WTC11 (cell line): ENCODE results near the gene GNA12. TPM values are rescaled to one million over a fixed set of nuclear protein-coding genes. Genes with fewer than 3 reads are reported as not detected.

ENCODE experiments used
- ATAC-seq: fragments of 200-7000 bp; cut with Tn5 transposase; 2 replicates; pipeline ENCODE4 v1.10.0; 2021; ENCODE audit warnings: mild to moderate bottlenecking, moderate library complexity
- CTCF ChIA-PET: fragments of 300-600 bp; sonication (Branson Sonifier 250); formaldehyde crosslinking; loops from one replicate; lab custom pipeline; 2021; ENCODE audit warnings: antibody characterized with exemption; lab: Charles Lee
- POLR2A ChIA-PET: fragments of 350-600 bp; sonication (Branson Sonifier 250); formaldehyde crosslinking; loops from one replicate; lab custom pipeline; 2021; ENCODE audit warnings: antibody characterized with exemption; lab: Charles Lee
- DNase-seq: peaks from one replicate; pipeline ENCODE4 v3.0.0; 2021; ENCODE audit warnings: low spot score
- H3K27ac Mint-ChIP-seq: 2 replicates; pipeline ENCODE4 v1.8.0; 2021; ENCODE audit warnings: mixed read lengths
- H3K27me3 Mint-ChIP-seq: 2 replicates; pipeline ENCODE4 v1.8.0; 2021; ENCODE audit warnings: low read depth, mild to moderate bottlenecking, moderate library complexity, mixed read lengths
- H3K36me3 Mint-ChIP-seq: 2 replicates; pipeline ENCODE4 v1.8.0; 2021; ENCODE audit warnings: mixed read lengths
- H3K4me1 Mint-ChIP-seq: 2 replicates; pipeline ENCODE4 v1.8.0; 2022; ENCODE audit warnings: mixed read lengths
- H3K4me3 Mint-ChIP-seq: 2 replicates; pipeline ENCODE4 v1.8.0; 2021; ENCODE audit warnings: mild to moderate bottlenecking, moderate library complexity, mixed read lengths
- H3K9me3 Mint-ChIP-seq: 2 replicates; pipeline ENCODE4 v1.8.0; 2021; ENCODE audit warnings: mixed read lengths
- FOXJ3 ChIP-seq: sonication (generic); formaldehyde crosslinking; IDR thresholded peaks from 2 replicates; pipeline ENCODE4 v1.9.0; 2021; ENCODE audit warnings: missing genetic modification reagents, mild to moderate bottlenecking, borderline replicate concordance
- FOXK1 ChIP-seq: sonication (generic); formaldehyde crosslinking; IDR thresholded peaks from 2 replicates; pipeline ENCODE4 v1.8.0; 2022; ENCODE audit warnings: mild to moderate bottlenecking, moderate library complexity, missing genetic modification reagents
- IRF2 ChIP-seq: sonication (generic); formaldehyde crosslinking; IDR thresholded peaks from 2 replicates; pipeline ENCODE4 v1.8.0; 2022; ENCODE audit warnings: low read depth, missing genetic modification reagents, borderline replicate concordance
- JAZF1 ChIP-seq: fragments of 250-450 bp; sonication (Bioruptor Pico); IDR thresholded peaks from 2 replicates; pipeline ENCODE4 v1.9.0; 2021; ENCODE audit warnings: moderate library complexity, mild to moderate bottlenecking, inconsistent platforms
- KAT7 ChIP-seq: sonication (generic); formaldehyde crosslinking; IDR thresholded peaks from 2 replicates; pipeline ENCODE4 v1.8.1; 2023; ENCODE audit warnings: missing genetic modification reagents, mild to moderate bottlenecking, borderline replicate concordance
- NFE2L1 ChIP-seq: sonication (generic); formaldehyde crosslinking; IDR thresholded peaks from 2 replicates; pipeline ENCODE4 v1.8.1; 2023; ENCODE audit warnings: missing genetic modification reagents
- SOX15 ChIP-seq: fragments of 250-450 bp; sonication (Bioruptor Pico); IDR thresholded peaks from 2 replicates; pipeline ENCODE4 v1.9.0; 2021; ENCODE audit warnings: mild to moderate bottlenecking
- TCF7 ChIP-seq: sonication (generic); formaldehyde crosslinking; IDR thresholded peaks from 2 replicates; pipeline ENCODE4 v1.8.0; 2022; ENCODE audit warnings: mild to moderate bottlenecking, low read depth, missing genetic modification reagents, moderate library complexity
- ZNF232 ChIP-seq: sonication (generic); formaldehyde crosslinking; IDR thresholded peaks from 2 replicates; pipeline ENCODE4 v1.8.0; 2022; ENCODE audit warnings: mild to moderate bottlenecking, missing genetic modification reagents
- ZNF416 ChIP-seq: fragments of 250-450 bp; sonication (Bioruptor Pico); IDR thresholded peaks from 2 replicates; pipeline ENCODE4 v1.9.0; 2021; ENCODE audit warnings: mild to moderate bottlenecking, inconsistent platforms
- total RNA-seq: library from RNA; stranded (reverse); gene quantifications from 3 replicates; pipeline ENCODE4 v1.2.3, GENCODE V29; 2021
- TF ChIP-seq, protein P1 (sequence below): sonication (generic); formaldehyde crosslinking; IDR thresholded peaks from 2 replicates; pipeline ENCODE4 v1.8.1; 2023; ENCODE audit warnings: mild to moderate bottlenecking, missing genetic modification reagents, borderline replicate concordance
- TF ChIP-seq, protein P2 (sequence below): sonication (generic); formaldehyde crosslinking; IDR thresholded peaks from 2 replicates; pipeline ENCODE4 v1.8.1; 2023; ENCODE audit warnings: mild to moderate bottlenecking, missing genetic modification reagents
- TF ChIP-seq, protein P3 (sequence below): sonication (generic); formaldehyde crosslinking; IDR thresholded peaks from 2 replicates; pipeline ENCODE4 v1.8.0; 2023; ENCODE audit warnings: missing genetic modification reagents, mild to moderate bottlenecking, borderline replicate concordance
- TF ChIP-seq, protein P4 (sequence below): sonication (generic); formaldehyde crosslinking; IDR thresholded peaks from 2 replicates; pipeline ENCODE4 v1.8.1; 2023; ENCODE audit warnings: mild to moderate bottlenecking, missing genetic modification reagents, moderate library complexity
- TF ChIP-seq, protein P5 (sequence below): fragments of 250-450 bp; sonication (Bioruptor Pico); IDR thresholded peaks from 2 replicates; pipeline ENCODE4 v1.9.0; 2021; ENCODE audit warnings: moderate library complexity, mild to moderate bottlenecking, inconsistent platforms, borderline replicate concordance
- TF ChIP-seq, protein P6 (sequence below): sonication (generic); formaldehyde crosslinking; IDR thresholded peaks from 2 replicates; pipeline ENCODE4 v1.8.0; 2022; ENCODE audit warnings: mild to moderate bottlenecking, missing genetic modification reagents

Gene GNA12
- total RNA-seq, 1 experiment from 2014 or later: 99.6 TPM

DNA sequence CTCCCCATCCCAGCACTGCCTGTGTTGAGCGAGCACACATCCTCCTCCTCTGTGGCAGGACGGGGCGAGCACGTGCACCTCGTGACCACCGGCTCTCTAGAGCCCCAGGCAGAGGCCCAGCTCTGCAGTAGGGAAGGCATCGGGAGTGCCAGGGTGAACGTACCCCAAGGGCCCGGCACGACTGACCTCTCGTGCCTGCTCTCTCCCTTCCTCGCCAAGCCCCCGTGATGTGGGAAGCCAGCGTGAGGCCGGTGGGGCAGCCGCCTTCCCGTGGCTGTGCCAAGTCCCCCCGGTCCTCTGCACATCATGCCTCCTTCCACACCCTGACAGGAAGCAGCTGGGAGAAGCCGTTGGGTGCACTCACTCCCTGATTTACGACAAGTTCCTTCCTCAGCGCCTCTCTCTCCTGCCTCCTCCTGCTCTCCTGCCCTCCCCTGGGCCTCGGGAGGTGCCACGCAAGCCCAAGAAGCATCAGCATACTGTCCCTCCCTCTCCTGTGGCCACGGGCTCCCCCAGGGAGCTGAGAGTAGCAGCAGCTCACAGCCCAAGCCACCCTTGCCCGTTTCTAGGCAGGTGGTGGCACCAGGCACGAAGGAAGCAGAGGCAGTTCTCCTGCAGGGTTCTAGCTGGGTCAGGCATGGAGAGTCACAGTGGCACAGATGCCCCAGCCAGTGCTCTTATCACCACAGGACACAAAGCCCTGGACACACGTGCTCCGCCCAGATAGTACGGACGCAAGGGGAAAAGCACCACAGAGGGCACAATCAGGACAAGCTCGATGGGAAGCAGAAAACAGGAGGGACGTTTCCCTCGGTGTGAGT is 109.1 kb downstream of the GNA12 start (continued):
- TF ChIP-seq, protein P1, sequence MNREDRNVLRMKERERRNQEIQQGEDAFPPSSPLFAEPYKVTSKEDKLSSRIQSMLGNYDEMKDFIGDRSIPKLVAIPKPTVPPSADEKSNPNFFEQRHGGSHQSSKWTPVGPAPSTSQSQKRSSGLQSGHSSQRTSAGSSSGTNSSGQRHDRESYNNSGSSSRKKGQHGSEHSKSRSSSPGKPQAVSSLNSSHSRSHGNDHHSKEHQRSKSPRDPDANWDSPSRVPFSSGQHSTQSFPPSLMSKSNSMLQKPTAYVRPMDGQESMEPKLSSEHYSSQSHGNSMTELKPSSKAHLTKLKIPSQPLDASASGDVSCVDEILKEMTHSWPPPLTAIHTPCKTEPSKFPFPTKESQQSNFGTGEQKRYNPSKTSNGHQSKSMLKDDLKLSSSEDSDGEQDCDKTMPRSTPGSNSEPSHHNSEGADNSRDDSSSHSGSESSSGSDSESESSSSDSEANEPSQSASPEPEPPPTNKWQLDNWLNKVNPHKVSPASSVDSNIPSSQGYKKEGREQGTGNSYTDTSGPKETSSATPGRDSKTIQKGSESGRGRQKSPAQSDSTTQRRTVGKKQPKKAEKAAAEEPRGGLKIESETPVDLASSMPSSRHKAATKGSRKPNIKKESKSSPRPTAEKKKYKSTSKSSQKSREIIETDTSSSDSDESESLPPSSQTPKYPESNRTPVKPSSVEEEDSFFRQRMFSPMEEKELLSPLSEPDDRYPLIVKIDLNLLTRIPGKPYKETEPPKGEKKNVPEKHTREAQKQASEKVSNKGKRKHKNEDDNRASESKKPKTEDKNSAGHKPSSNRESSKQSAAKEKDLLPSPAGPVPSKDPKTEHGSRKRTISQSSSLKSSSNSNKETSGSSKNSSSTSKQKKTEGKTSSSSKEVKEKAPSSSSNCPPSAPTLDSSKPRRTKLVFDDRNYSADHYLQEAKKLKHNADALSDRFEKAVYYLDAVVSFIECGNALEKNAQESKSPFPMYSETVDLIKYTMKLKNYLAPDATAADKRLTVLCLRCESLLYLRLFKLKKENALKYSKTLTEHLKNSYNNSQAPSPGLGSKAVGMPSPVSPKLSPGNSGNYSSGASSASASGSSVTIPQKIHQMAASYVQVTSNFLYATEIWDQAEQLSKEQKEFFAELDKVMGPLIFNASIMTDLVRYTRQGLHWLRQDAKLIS: no peak
- TF ChIP-seq ZNF416: no peak
- TF ChIP-seq ZNF232: no peak

DNA sequence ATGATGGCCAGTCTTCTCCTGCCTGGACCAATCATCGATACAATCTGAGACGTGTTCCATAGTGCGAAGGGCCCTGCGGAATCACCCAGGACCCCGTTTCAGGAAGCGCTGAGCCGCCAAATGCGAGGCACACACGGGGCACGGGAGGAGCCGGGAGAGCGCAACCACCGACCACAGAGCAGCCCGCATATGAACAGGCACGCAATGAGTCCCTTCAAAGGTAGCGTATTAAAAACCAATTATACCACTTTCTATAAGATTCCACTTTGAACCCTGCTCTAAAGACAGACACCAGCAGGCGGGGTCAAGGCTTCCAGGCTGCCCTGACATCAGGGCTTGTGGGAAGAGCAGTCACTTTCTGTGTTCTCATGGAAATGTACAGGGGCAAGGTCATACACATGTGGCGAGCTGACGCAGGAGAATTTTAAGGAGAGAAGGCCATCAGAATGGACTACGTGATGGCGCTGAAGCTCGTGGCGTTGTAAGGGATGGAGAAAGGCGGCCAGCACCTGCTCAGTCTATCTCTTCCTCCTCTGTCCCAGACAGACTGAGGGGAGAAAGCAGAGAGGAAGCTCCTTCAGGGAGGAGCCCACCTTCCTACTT is 109.9 kb downstream of the GNA12 start:
- no peaks in the 10 kb centered on the region for H3K27me3 Mint-ChIP-seq
- POLR2A ChIA-PET: no interaction called here
- ATAC-seq (no peak), DNase-seq (peak; percentile 4)
- peaks cover 42% of the 10 kb centered on the region for H3K36me3 Mint-ChIP-seq
- TF ChIP-seq, protein P2, sequence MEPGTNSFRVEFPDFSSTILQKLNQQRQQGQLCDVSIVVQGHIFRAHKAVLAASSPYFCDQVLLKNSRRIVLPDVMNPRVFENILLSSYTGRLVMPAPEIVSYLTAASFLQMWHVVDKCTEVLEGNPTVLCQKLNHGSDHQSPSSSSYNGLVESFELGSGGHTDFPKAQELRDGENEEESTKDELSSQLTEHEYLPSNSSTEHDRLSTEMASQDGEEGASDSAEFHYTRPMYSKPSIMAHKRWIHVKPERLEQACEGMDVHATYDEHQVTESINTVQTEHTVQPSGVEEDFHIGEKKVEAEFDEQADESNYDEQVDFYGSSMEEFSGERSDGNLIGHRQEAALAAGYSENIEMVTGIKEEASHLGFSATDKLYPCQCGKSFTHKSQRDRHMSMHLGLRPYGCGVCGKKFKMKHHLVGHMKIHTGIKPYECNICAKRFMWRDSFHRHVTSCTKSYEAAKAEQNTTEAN (CRISPR knock-in tag): no peak
- TF ChIP-seq, protein P3, sequence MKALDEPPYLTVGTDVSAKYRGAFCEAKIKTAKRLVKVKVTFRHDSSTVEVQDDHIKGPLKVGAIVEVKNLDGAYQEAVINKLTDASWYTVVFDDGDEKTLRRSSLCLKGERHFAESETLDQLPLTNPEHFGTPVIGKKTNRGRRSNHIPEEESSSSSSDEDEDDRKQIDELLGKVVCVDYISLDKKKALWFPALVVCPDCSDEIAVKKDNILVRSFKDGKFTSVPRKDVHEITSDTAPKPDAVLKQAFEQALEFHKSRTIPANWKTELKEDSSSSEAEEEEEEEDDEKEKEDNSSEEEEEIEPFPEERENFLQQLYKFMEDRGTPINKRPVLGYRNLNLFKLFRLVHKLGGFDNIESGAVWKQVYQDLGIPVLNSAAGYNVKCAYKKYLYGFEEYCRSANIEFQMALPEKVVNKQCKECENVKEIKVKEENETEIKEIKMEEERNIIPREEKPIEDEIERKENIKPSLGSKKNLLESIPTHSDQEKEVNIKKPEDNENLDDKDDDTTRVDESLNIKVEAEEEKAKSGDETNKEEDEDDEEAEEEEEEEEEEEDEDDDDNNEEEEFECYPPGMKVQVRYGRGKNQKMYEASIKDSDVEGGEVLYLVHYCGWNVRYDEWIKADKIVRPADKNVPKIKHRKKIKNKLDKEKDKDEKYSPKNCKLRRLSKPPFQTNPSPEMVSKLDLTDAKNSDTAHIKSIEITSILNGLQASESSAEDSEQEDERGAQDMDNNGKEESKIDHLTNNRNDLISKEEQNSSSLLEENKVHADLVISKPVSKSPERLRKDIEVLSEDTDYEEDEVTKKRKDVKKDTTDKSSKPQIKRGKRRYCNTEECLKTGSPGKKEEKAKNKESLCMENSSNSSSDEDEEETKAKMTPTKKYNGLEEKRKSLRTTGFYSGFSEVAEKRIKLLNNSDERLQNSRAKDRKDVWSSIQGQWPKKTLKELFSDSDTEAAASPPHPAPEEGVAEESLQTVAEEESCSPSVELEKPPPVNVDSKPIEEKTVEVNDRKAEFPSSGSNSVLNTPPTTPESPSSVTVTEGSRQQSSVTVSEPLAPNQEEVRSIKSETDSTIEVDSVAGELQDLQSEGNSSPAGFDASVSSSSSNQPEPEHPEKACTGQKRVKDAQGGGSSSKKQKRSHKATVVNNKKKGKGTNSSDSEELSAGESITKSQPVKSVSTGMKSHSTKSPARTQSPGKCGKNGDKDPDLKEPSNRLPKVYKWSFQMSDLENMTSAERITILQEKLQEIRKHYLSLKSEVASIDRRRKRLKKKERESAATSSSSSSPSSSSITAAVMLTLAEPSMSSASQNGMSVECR: no peak
- TF ChIP-seq, protein P4, sequence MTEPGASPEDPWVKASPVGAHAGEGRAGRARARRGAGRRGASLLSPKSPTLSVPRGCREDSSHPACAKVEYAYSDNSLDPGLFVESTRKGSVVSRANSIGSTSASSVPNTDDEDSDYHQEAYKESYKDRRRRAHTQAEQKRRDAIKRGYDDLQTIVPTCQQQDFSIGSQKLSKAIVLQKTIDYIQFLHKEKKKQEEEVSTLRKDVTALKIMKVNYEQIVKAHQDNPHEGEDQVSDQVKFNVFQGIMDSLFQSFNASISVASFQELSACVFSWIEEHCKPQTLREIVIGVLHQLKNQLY (CRISPR knock-in tag): no peak
- TF ChIP-seq, protein P5, sequence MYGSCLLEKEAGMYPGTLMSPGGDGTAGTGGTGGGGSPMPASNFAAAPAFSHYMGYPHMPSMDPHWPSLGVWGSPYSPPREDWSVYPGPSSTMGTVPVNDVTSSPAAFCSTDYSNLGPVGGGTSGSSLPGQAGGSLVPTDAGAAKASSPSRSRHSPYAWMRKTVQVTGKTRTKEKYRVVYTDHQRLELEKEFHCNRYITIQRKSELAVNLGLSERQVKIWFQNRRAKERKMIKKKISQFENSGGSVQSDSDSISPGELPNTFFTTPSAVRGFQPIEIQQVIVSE (CRISPR knock-in tag): no peak
- TF ChIP-seq TCF7 (CRISPR knock-in tag): no peak
- H3K27ac Mint-ChIP-seq: peak overlapping the region; percentile 48
- peaks cover 41% of the 10 kb centered on the region for H3K4me1 Mint-ChIP-seq
- CTCF ChIA-PET: interaction anchor here (1.6 to 2.9 kb wide), 2 partner anchors 24 to 27 kb away, joined by 7 to 13 read pairs; no protein-coding TSS in a partner anchor
- no peaks in the 10 kb centered on the region for H3K9me3 Mint-ChIP-seq
- H3K4me3 Mint-ChIP-seq: no peak overlapping the region

DNA sequence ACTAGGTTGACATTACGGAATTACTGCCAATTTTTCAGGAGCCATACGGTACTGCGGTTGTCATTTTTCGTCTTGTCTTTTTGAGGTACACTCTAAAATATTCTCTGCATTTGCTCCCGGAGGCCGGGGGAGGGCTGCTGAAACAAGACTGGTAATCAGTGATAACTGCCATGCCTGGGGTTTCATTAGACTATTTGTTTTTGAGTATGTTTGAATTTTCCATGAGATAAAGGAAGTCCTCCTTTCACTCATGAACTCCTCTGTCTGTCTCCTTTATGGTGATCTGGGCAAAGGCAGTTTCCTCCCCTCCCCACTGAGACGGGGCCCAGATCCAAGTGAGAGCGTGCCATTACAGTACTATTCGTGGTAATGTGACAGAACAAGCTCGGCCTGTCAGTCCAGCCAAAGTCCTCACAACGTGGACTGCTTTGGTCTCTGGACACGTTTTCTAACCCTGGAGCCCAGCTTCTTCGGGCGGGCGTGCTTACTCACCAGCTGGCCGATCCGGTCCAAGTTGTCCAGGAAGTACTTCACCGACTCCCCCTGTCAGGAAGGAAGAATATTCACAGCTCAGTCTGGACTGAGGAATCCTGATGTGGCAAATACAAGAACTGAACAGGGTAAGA is 111.0 kb downstream of the GNA12 start:
- H3K4me1 Mint-ChIP-seq: peaks cover 39% of the 10 kb centered on the region
- H3K27me3 Mint-ChIP-seq: no peaks in the 10 kb centered on the region
- no peak for ATAC-seq
- peak; percentile 9 for DNase-seq
- POLR2A ChIA-PET: no interaction called here
- peak overlapping the region; percentile 91 for H3K27ac Mint-ChIP-seq
- TF ChIP-seq FOXK1 (no peak), JAZF1 (CRISPR knock-in tag) (no peak), FOXJ3 (CRISPR knock-in tag) (no peak), KAT7 (CRISPR knock-in tag) (no peak), IRF2 (CRISPR knock-in tag) (no peak), SOX15 (CRISPR knock-in tag) (no peak), NFE2L1 (CRISPR knock-in tag) (no peak)
- TF ChIP-seq, protein P6, sequence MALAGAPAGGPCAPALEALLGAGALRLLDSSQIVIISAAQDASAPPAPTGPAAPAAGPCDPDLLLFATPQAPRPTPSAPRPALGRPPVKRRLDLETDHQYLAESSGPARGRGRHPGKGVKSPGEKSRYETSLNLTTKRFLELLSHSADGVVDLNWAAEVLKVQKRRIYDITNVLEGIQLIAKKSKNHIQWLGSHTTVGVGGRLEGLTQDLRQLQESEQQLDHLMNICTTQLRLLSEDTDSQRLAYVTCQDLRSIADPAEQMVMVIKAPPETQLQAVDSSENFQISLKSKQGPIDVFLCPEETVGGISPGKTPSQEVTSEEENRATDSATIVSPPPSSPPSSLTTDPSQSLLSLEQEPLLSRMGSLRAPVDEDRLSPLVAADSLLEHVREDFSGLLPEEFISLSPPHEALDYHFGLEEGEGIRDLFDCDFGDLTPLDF (CRISPR knock-in tag): no peak
- TF ChIP-seq, protein P5 (CRISPR knock-in tag): no peak
- TF ChIP-seq, all 79 proteins: peak for 0
- H3K36me3 Mint-ChIP-seq: peaks cover 46% of the 10 kb centered on the region
- CTCF ChIA-PET: interaction anchor here (1.2 to 2.9 kb wide), 2 partner anchors 14 to 23 kb away, joined by 3 to 13 read pairs; no protein-coding TSS in a partner anchor
- H3K9me3 Mint-ChIP-seq: no peaks in the 10 kb centered on the region
- H3K4me3 Mint-ChIP-seq: no peak overlapping the region
